ENCODE results near the gene TMEM207.

DNA sequence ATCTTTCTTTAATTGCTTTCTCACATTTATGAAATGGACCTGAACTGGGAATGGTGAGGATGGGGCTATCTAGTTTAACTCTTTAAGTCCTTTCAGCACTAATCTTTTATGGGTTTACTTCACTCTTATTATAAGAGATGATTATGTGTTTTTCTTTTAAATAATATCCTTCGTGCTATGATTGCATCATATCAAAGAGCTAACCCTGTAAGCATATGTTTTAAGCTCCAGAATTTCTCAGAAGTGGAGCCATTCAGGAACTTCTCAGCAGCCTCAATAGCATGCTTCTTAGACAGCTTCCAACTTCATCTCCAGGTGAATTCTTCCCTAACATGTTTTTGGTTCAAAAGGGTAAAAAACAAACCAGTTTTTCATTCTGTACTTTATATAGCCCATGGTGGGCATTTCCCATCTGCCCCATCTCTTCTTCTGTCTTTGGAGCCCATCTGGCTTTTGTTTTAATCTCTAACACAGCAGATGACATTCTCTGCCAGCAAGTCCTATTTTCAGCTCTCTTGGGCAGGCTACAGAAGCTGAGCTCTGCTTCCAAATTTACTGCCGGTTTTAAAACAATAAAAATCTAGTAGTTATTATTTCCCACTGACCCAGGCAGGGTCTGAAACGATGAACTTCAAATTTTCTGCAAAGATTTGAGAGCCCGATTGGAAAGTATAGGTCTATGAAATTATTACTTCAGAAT lies 37.4 kb upstream of the TMEM207 start:
- TF ChIP-seq POLR2A (IDR thresholded peaks at IDR 0.05), result no peak
- TF ChIP-seq, protein P1, sequence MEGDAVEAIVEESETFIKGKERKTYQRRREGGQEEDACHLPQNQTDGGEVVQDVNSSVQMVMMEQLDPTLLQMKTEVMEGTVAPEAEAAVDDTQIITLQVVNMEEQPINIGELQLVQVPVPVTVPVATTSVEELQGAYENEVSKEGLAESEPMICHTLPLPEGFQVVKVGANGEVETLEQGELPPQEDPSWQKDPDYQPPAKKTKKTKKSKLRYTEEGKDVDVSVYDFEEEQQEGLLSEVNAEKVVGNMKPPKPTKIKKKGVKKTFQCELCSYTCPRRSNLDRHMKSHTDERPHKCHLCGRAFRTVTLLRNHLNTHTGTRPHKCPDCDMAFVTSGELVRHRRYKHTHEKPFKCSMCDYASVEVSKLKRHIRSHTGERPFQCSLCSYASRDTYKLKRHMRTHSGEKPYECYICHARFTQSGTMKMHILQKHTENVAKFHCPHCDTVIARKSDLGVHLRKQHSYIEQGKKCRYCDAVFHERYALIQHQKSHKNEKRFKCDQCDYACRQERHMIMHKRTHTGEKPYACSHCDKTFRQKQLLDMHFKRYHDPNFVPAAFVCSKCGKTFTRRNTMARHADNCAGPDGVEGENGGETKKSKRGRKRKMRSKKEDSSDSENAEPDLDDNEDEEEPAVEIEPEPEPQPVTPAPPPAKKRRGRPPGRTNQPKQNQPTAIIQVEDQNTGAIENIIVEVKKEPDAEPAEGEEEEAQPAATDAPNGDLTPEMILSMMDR (IDR thresholded peaks at IDR 0.05), result no peak

Measured in lower leg skin (tissue), 3 donors.